Hematopoietic multipotent progenitor cell (in vitro differentiated cells): ENCODE results near the gene KCNK17. TPM values are rescaled to one million over a fixed set of nuclear protein-coding genes. Genes with fewer than 3 reads are reported as not detected.

Experiments
- DNase-seq, 3 donors: peaks; one replicate each; pipeline ENCODE4 v3.0.0-alpha.2; 2011 to 2015; ENCODE audit warnings: low read depth in 2 of 3, low spot score in 2 of 3
- total RNA-seq: library from RNA; depleted of rRNA; stranded (reverse); fragments of >200 nt; gene quantifications from one replicate; pipeline ENCODE4 v1.2.3, GENCODE V29; 2012

KCNK17 gene
- total RNA-seq, 1 donor = 18.0 TPM

- peak in 1 of 3 donors; percentile 51 for DNase-seq
Observed at GRCh38 chr6:39338397-39338796, 24.2 kb upstream of the KCNK17 start.

- peak in 2 of 3 donors; percentile 57 to 74 for DNase-seq
Observed at GRCh38 chr6:39335780-39336545, 21.7 kb upstream of the KCNK17 start.

GRCh38 chr6:39333644-39334438 is 19.6 kb upstream of the KCNK17 start:
- DNase-seq = no peak

GRCh38 chr6:39330476-39330875 is 16.3 kb upstream of the KCNK17 start:
- DNase-seq = peak in 1 of 3 donors; percentile 56

GRCh38 chr6:39330057-39330456 is 15.8 kb upstream of the KCNK17 start:
- peak in 1 of 3 donors; percentile 66 for DNase-seq

GRCh38 chr6:39328066-39328465 is 13.8 kb upstream of the KCNK17 start:
- no peak for DNase-seq

GRCh38 chr6:39327507-39327906 is 13.3 kb upstream of the KCNK17 start:
- no peak for DNase-seq

- DNase-seq = no peak
Observed at GRCh38 chr6:39322306-39322850, 8.2 kb upstream of the KCNK17 start, which contains the start of gene KCNK16. Gene KCNK16, minus strand, starts transcription at chr6:39322702. Its CDS starts 162 bp downstream, at chr6:39322540.

GRCh38 chr6:39321761-39322160 is 7.5 kb upstream of the KCNK17 start:
- DNase-seq = no peak

- peak in 2 of 3 donors; percentile 45 to 83 for DNase-seq
Observed at GRCh38 chr6:39320363-39320984, 6.3 kb upstream of the KCNK17 start.

- no peak for DNase-seq
Observed at GRCh38 chr6:39319621-39320362, 5.6 kb upstream of the KCNK17 start.

- DNase-seq = no peak
Observed at GRCh38 chr6:39317256-39317655, 3.0 kb upstream of the KCNK17 start.

- peak in 2 of 3 donors; percentile 20 to 23 for DNase-seq
Observed at GRCh38 chr6:39313526-39314272, 520 bp downstream of the KCNK17 start.

GRCh38 chr6:39312912-39313525 is 1.2 kb downstream of the KCNK17 start:
- DNase-seq = no peak

GRCh38 chr6:39310542-39310941 is 3.7 kb downstream of the KCNK17 start:
- no peak for DNase-seq

- peak in 2 of 3 donors; percentile 47 to 71 for DNase-seq
Observed at GRCh38 chr6:39309942-39310531, 4.2 kb downstream of the KCNK17 start.

- no peak for DNase-seq
Observed at GRCh38 chr6:39307462-39307861, 6.8 kb downstream of the KCNK17 start.

- DNase-seq = no peak
Observed at GRCh38 chr6:39304951-39305350, 9.3 kb downstream of the KCNK17 start.
